Measurements from ENCODE around the gene CASKIN2.

CASKIN2 gene

DNA sequence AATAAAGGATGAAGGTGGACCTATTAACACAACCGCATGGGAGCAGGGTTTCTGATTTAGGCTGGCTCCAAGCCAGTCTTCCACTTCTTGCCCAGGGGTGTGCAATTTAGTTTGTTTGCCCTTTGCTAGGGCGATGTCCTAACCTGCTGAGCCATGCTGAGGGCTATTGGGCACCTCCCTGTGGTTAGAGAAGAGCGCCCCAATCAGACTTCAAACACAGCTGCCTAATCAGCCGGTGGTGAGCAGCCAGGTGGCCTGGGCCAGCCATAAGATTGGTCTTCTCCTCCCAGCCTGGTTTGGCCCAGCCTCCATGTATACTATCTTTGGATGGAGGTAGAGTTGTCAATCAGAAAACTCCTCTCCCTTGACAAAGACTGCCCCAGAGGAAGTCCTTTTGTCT lies 43.2 kb downstream of the CASKIN2 start:
- TF ChIP-seq, protein P1, sequence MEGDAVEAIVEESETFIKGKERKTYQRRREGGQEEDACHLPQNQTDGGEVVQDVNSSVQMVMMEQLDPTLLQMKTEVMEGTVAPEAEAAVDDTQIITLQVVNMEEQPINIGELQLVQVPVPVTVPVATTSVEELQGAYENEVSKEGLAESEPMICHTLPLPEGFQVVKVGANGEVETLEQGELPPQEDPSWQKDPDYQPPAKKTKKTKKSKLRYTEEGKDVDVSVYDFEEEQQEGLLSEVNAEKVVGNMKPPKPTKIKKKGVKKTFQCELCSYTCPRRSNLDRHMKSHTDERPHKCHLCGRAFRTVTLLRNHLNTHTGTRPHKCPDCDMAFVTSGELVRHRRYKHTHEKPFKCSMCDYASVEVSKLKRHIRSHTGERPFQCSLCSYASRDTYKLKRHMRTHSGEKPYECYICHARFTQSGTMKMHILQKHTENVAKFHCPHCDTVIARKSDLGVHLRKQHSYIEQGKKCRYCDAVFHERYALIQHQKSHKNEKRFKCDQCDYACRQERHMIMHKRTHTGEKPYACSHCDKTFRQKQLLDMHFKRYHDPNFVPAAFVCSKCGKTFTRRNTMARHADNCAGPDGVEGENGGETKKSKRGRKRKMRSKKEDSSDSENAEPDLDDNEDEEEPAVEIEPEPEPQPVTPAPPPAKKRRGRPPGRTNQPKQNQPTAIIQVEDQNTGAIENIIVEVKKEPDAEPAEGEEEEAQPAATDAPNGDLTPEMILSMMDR (IDR thresholded peaks at IDR 0.05; ENCODE audit: low read depth, low read length): no peak
- no peak for DNase-seq (ENCODE audit: low read depth in 2 of 2)
- H3K4me3 ChIP-seq (replicated peaks in 1 of 2; ENCODE audit: low read depth in 2 of 2, low read length in 2 of 2): no peak overlapping the region

DNA sequence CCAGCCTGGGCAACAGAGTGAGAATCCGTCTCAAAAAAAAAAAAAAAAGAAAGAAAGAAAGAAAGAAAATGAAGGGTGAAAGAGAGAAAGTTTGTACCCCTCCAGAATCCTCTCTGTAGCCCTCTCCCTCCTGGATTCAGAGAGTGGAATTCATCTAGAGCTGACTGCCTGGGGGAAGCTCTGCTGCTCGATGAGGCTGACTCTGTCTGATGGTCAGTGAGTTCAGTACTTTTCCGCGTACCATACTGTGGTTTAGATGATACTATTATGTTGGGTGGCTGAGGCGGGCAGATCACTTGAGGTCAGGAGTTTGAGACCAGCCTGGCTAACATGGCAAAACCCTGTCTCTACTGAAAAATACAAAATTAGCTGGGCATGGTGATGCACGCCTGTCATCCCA lies 44.1 kb downstream of the CASKIN2 start:
- DNase-seq (ENCODE audit: low read depth in 2 of 2): no peak
- no peak overlapping the region for H3K4me3 ChIP-seq (replicated peaks in 1 of 2; ENCODE audit: low read depth in 2 of 2, low read length in 2 of 2)
- TF ChIP-seq, protein P1 (IDR thresholded peaks at IDR 0.05; ENCODE audit: low read depth, low read length): no peak

DNA sequence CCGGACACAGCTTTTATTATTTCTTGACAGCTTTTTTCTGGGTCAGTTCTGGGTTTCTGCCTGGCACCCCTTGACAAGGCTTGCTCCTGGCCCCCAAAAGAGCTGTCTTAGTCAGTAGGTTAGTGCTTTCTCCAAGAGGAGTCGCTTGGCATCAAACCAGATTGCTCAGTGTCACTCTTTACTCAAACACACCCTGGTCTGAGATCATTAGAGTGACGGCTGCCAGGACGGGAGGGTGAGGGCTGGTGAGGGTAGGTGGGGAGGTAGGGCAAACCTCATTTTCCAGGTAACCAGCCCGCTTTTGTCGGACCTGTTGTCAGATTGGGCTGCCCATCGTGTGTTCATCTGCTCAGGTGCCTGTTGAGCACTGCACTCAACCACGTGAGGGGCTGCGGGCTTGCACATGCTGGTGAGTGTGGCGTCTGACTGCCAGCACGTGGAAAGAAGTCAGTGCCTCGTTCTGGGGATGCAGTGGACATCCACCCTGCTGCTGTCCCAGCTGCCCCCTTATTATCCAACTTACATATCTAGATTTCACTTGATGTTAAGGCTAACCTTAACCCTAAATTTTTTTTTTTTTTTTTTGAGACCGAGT lies 46.5 kb downstream of the CASKIN2 start:
- TF ChIP-seq, protein P1 (IDR thresholded peaks at IDR 0.05; ENCODE audit: low read depth, low read length): no peak
- no peak for DNase-seq (ENCODE audit: low read depth in 2 of 2)
- H3K4me3 ChIP-seq (replicated peaks in 1 of 2; ENCODE audit: low read depth in 2 of 2, low read length in 2 of 2): no peak overlapping the region

DNA sequence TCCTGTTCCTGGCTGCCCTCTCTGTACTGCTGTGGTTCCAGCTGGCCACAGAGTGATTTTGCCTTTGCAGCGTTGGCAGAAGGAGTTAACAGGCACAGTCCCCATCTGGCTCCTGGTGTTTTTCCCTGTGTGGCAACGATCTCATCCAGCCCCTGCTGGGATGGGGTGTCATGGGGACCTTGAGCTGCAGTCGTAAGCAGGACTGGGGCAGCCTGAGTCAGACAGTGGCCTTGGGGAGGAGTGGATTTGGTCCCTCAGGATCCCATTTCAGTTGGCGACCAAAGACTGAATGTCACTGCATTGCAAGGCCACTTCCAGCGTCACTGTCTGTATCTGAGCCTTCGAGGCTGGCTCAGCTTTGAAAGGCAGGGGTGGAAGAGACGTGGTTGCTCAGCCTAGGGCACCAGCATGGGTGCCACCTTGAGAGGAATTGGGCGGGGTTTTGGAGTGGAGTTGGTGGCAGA lies 47.0 kb downstream of the CASKIN2 start:
- H3K4me3 ChIP-seq (replicated peaks in 1 of 2; ENCODE audit: low read depth in 2 of 2, low read length in 2 of 2): no peak overlapping the region
- TF ChIP-seq, protein P1 (IDR thresholded peaks at IDR 0.05; ENCODE audit: low read depth, low read length): no peak
- no peak for DNase-seq (ENCODE audit: low read depth in 2 of 2)

DNA sequence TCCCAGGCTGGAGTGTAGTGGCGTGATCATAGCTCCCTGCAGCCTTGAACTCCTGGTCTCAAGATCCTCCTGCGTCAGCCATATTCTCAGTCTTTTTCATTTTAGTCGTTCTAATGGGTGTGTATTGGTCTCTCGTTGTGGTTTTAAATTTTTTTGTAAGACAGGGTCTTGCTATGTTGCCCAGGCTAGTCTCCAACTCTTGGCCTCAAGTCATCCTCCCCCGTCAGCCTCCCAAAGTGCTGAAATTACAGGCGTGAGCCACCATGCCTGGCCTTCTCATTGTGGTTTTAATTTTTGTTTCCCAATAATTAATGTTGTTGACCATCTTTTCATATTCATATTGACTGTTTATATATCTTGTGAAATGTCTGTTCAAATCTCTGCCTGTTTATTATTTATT lies 50.3 kb downstream of the CASKIN2 start:
- DNase-seq (ENCODE audit: low read depth in 2 of 2): no peak
- no peak overlapping the region for H3K4me3 ChIP-seq (replicated peaks in 1 of 2; ENCODE audit: low read depth in 2 of 2, low read length in 2 of 2)
- TF ChIP-seq, protein P1 (IDR thresholded peaks at IDR 0.05; ENCODE audit: low read depth, low read length): no peak

DNA sequence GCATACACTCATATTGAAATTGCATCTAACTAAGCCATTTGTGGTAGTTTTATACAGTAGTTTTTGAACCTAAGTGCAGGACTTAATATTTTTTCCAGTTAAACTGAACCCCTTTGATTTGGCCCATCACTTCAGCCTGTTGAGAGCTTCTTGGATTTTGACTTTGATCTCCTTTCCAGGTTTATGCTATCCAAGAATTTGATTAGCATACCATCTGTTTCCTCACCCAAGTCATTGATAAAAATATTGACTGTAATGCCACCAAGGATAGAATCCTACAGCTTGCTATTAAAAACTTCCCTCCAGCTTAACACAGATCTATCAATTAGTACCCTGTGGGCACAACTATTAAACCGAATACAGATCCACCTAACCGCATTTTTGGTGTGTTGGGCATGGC lies 51.7 kb downstream of the CASKIN2 start:
- DNase-seq (ENCODE audit: low read depth in 2 of 2): no peak
- TF ChIP-seq, protein P1 (IDR thresholded peaks at IDR 0.05; ENCODE audit: low read depth, low read length): no peak
- H3K4me3 ChIP-seq (replicated peaks in 1 of 2; ENCODE audit: low read depth in 2 of 2, low read length in 2 of 2): no peak overlapping the region

DNA sequence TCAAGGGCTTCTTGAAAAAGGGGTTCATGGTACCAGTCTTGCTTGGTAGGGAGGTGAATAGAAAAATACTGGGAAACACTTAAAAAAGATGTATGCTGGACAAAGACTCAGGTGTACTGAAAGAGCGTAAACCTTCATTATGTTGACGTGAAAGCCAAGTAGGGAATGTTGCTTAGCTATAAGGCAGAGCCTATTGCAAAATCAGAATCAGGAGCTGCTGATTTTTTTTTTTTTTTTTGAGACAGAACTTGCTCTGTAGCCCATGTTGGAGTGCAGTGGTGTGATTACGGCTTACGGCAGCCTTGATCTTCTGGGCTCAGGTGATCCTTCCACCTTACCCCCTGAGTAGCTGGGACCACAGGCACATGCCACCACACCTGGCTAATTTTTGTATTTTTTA lies 55.0 kb downstream of the CASKIN2 start:
- DNase-seq (ENCODE audit: low read depth in 2 of 2): no peak
- H3K4me3 ChIP-seq (replicated peaks in 1 of 2; ENCODE audit: low read depth in 2 of 2, low read length in 2 of 2): no peak overlapping the region
- TF ChIP-seq, protein P1 (IDR thresholded peaks at IDR 0.05; ENCODE audit: low read depth, low read length): no peak
